HG03135 (cell line): ENCODE measurements around the gene XRCC3.

Experiments
- ATAC-seq: cut with Tn5 transposase; IDR thresholded peaks from one replicate; pipeline ENCODE4 v1.9.1; 2021; ENCODE audit warnings: mild to moderate bottlenecking, moderate library complexity; ENCODE audit not compliant: unreplicated experiment

XRCC3 gene

GRCh38 chr14:103738701-103739451 lies 23.6 kb upstream of the XRCC3 start:
- no peak for ATAC-seq

GRCh38 chr14:103738166-103738565 lies 22.9 kb upstream of the XRCC3 start:
- ATAC-seq = no peak

- no peak for ATAC-seq
Measured at GRCh38 chr14:103737432-103738045, 22.3 kb upstream of the XRCC3 start.

GRCh38 chr14:103736546-103737431 lies 21.5 kb upstream of the XRCC3 start:
- ATAC-seq = no peak

GRCh38 chr14:103735815-103736545 lies 20.7 kb upstream of the XRCC3 start:
- ATAC-seq = no peak

GRCh38 chr14:103735439-103735814 lies 20.2 kb upstream of the XRCC3 start:
- no peak for ATAC-seq

- ATAC-seq = no peak
Measured at GRCh38 chr14:103735022-103735421, 19.8 kb upstream of the XRCC3 start.

DNA sequence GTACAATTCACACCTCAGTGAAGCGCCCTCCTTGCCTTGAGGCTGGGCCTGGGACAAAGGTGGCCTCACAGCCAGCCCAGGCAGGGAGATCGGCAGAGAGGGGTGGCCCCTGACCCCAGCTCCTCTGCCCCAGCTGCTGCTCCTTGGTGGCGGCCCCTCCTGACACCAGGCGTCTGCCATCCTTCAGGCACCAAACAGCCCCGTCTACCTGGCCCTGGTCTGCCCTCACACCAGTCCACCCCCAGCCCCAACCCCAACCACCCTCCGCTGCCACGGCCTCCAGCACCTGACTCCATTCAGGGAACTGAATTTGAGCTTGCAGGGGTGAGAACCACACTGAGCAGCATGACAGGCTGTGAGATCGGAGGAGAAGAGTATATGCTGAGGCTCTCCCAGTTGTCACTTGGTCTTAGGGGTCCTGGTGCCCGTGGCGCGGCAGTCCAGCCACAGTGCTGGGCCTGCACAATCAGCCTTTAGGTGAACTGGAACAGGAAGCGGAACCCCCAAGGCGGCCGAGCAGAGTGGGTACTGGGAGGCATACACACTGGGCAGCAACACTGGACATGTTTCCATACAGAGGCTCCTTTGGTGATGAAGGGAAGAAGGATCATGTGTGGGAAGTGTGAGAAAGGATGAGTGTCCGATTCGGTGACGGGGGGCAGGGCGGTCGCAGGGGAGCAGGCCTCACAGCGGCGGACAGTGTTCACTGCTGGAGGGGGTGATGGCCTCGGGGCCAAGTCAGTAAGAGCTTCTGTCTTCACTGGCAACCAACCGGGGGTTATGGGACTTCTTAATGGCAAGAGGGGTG lies 19.0 kb upstream of the XRCC3 start:
- ATAC-seq = no peak

GRCh38 chr14:103733651-103734050 lies 18.4 kb upstream of the XRCC3 start:
- no peak for ATAC-seq

- ATAC-seq = no peak
Measured at GRCh38 chr14:103732868-103733620, 17.8 kb upstream of the XRCC3 start.

GRCh38 chr14:103731916-103732867 lies 16.9 kb upstream of the XRCC3 start:
- no peak for ATAC-seq

- ATAC-seq = no peak
Measured at GRCh38 chr14:103731481-103731880, 16.2 kb upstream of the XRCC3 start.

DNA sequence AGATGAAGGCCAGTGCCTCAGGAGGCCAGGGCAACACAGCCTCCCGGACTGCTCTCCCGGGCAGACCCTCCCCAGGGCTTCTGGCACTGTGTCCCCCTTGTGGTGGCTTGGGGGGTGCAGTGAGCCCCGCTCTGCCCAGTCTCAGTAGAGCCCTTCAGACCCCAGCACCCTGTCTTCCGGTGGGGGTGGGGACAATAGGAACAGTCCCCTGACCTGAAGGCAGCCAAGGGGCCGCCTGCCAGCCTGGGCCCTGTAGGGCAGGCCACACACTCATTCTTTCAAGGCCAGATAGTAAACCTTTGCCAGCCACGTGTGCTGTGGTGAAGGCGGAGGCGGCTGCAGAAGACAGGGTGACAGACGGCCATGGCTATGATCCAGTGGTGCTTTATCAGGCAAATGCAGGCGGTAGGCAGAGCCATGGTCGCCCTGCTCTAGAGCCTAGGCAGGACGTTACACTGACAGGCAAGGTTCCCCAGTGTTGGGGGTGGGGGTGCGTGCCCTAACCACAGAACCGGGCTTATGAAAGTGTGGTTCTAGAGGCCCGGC lies 15.3 kb upstream of the XRCC3 start:
- no peak for ATAC-seq

GRCh38 chr14:103729496-103730448 lies 14.5 kb upstream of the XRCC3 start:
- ATAC-seq = no peak

GRCh38 chr14:103728721-103729120 lies 13.5 kb upstream of the XRCC3 start:
- no peak for ATAC-seq

- ATAC-seq = no peak
Measured at GRCh38 chr14:103728141-103728540, 12.9 kb upstream of the XRCC3 start.
